GM21717 (cell line): ENCODE measurements around the gene FRMD4A.
"Not testable (repeated sequence)": the region's sequence is repeated elsewhere in the genome, so short reads cannot be mapped to it uniquely, and the experiment has no call there.

Source experiments
- ATAC-seq: cut with Tn5 transposase; IDR thresholded peaks from one replicate; pipeline ENCODE4 v1.9.1; 2021; ENCODE audit warnings: mild to moderate bottlenecking, moderate library complexity; ENCODE audit not compliant: unreplicated experiment

The FRMD4A gene

DNA sequence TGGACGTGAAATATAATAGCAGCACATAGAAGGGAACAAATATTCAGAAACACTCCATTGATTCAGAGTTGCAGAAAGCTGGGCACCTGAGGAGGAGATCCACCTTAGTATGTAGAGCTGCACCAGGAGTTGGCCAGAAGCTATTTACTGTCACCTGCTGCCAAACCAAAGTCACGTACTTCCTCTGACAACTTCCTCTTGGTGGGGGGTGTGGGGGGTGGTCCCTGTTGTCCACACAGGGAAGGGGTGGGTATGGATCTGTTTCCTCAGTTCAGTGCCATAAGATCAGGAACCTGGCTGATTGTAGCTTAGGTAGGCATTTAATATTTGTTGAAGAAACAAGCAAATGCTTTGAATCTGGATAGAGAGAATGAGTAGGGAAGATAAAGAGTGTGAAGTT, 264.6 kb downstream of the FRMD4A start:
- ATAC-seq: no peak

DNA sequence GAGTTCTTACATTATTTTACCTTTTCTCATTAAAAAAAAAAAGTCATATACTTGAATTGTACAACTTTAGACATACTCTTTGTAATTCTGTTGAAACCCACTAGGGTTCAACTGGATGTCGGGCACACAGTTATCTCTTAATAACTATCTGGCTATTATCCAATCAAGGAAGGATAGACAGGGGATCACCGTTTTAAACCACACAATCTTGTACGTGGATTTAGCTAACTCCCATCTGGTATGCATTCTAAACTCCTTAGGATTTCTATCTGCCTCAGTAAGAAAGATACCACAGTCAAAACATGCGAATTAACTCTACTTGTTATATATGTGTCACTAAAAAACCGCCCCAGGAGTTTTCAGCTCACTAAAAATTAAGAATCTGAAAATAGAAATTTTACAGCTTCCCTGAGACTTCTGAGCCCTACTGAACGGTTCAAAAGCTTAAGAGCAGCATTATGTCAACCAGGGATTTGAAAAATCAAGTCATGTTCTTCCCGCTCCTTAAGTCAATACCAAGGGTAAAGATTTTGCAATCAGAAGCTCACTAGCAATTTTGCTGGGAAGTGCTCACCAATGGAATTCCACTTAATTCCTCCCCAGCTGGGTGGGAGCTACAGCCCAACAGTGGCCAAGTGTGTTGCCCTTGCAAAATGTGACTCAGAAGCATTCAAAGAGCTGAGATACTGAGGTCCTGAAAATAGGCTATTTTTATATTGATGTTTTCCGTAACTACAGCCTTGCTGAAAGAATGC, 267.0 kb downstream of the FRMD4A start:
- no peak for ATAC-seq

DNA sequence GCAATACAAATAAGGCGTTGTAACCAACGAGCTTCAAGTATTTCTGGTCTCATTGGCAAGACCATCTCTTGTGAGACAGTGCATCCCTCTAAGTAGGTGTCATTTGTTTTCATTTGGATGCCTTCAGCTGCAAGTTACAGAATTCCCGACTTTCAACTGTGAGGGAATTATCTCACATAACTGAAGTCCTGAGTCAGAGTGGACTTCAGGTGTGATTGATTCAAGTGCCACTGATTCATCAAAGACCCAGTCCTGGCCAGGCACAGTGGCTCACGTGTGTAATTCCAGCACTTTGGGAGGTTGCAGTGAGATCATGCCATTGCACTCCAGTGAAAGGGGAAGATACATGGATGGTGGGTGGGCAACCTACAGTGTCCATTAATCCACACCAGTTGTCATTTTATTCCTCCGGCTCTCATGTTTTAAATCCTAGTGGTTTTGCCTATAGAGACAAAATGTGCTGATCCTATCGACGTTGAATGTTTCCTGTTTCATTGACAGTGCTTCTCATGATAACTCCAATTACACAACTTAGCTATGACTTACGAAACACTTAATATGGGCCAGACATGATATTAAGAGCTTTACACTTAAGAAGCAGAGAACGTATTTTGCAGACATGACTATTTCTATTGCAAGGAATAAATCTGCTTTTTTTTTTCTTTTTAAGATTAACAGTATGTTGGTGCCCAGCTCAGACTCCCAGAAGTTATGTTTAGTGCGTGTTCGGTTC, 268.0 kb downstream of the FRMD4A start:
- no peak for ATAC-seq

DNA sequence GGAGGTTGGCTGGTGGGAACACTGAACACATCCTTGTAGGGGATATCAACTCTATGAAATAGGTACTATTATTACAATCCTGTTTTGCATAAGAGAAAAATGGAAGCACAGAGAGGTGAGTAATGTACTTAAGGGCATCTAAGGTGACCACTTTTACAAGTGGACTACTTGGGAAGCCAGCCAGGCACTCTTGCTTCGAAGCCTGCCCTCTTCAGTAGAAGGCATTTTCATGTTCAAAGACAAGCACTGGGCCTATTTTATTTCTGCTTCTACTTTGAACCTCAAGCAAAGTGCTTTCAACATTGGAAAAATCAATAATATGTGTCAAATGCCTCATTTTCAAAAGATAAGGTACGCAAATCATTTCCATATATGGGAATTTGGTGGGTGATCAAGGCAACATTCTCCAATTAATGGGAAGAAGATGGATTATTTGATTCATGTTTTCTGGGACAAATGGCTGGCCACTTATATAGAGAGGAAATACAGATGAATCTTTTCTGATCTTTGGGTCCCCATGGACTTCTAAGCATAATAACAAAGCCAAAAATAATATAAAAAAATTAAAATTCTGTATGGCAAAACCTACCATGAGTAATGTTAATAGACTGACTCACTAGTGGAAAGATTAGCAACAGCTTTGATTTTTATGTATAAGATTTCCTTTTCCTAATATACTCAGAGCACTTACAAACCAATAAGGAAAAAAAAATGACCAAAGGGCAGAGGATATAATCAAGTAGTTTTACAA, 270.2 kb downstream of the FRMD4A start:
- no peak for ATAC-seq

DNA sequence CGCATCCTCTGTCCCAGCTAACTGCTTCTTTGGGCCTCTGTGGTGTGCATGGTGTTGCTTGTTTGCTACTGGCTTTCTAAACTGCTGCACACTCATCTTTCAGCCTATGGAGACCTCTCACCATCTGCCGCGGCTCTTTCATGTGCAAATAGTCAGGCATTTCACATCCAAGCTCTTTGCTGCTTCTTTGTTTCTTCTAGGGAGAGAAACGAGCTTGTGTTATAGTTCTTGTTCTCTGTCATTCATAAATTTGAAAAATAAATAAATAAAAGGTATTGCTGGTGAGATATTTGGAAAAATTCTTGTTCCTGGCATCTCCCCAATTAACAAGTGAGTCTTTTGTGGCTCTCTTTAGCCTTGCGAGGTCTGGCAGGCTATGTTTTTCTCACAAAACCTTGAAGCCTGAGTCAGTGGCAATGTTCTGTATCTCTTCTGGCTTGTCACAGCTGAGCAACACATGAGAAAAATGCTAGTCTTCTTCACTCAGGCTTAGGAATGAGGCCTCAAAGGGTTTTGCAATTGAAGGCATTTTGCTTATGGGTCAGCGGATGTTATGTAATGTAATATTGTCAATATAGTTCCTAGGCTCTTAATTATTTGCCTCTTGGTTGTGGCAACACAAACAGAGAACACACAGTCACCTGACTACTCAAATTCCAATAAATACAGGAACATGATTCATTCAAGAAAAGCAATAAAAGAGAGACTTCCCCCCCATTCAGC, 274.0 kb downstream of the FRMD4A start:
- no peak for ATAC-seq

DNA sequence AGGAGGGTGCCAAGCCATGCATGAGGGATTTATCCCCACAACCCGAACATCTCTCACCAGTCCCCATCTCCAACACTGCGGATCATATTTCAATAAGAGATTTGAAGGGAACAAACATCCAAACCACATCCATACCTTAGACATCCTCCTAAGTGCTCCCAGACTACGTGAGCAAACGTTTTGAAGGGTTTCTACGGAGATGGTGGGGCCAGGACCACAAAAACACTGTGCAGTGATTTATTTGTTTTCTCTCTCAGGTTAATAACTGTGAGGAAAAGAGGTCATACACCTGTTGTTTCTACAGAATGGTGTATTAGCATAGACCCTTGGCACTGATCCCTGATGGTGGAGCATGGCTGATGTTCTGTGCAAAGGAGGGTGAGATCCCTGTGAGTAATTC, 277.8 kb downstream of the FRMD4A start:
- no peak for ATAC-seq

DNA sequence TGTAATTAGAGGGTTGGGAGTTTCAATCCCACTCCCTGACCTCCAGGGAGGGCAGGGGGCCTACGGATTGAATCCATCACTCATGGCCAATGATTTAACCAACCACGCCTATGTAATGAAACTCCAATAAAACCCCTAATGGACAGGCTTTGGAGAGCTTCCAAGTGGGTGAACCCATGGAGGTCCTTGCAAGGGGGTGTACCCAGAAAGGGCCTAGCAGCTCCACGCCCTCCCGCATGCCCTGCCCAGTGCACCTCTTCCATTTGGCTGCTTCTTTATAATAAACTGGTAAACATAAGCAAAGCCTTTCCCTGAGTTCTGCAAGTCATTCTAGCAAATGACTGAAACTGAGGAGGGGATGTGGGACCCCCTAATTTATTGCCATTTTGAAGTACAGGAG, 280.1 kb downstream of the FRMD4A start:
- ATAC-seq: no peak

DNA sequence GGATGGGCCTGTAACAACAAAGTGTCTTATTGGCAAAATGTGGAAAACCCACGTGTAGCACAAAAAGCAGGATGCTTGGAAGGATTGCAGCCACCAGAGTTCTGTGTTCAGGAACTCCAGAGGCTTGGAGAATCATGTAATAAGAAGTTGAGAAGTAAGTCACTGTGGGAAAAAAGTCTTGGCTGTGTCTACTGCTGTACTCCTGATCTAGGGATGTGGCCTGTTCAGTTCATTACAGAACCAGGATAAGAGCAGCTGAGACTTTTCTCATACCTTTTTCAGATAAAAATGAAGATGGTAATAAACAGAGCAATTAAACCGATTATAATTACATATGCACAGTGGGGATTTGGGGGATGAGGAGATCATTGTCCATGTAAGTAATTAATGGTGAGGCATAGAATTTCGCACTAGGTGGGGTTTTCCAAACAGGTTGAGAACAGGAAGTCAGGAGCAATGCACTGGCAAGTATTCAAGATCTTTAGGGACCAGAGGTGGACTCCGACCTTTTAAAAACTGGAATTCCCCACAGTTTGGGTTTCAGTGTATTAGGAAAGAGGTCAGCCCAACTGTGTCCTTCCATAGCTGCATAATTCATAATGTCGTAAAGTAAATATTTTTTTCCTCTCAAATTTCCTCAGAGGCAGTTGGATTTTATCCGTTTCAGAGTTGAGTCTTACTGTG, 281.7 kb downstream of the FRMD4A start:
- no peak for ATAC-seq

DNA sequence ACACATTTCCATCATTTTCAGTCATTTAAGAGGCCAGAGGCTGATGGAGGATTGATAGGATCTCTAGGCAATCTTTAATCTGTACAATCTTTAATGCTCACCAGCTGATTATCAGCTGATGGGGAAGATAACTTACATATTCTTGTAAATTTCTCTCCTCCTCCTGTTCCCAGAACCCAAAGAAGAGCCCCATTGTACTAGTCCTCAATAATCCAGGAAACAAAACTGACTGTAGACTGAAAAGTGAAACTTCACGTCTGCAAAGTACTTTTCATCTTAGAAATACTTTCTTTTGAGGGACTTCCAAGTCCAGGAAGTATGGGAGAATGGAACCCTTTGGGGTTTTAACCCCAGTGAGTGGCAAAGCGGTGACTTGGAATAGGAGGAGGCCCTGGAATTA, 283.3 kb downstream of the FRMD4A start:
- ATAC-seq: no peak

DNA sequence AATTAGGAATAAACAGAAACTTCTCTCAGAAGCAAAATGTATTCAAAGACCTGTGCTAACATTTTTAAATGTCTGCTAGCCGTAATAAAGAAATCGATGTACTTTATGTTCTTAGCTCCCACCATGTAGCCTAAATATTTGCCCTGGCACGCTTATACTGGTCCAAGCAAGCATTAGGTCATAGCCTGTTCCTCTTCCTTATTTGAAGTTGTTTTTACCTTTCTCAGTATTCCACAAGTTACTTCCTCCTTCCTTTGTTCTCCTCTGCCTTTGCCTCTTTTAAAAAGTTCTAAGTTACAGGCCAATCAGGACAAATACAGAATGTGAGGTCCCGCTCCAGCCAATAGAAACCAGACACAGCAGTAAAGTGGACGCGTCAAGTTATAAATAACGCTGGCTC, 288.7 kb downstream of the FRMD4A start:
- not testable (repeated sequence) for ATAC-seq

DNA sequence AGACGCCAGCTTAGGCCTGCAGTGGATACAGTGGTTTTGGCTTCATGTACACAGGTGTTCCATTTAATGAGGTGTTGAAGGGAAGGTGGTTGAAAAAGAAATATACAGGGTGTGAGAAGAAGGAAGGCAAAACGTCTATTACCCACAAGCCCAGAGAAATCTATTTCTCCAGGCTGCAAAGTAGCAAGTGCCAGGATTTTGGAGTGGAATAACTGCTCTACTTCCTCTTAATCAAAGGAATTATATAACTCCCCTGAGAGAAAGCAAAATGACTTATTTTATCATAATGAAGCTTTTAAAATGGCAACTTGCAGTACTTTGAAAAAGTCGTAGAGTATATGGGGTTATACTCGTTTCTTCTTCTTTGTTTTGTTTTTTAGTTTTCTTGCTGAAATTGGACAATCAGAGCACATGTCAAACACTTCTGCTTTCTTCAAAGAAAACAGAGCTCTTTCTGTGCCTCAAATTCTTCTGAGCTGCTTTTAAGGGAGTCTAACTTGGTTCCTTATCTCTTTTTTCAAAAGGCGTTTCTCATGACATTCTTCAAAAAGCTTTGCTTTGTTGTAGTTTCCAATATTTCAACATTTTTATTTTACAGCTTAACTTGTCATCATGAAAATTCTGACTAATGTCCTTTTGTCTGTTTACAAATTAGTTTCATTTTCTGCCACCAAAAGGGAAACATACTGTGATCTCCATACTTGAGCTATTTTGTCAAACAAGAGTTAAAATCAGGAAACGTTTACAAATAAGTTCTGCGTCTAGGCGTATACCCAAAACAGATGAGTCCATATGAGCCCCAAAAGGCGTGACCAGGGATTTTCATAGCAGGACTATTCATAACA, 289.7 kb downstream of the FRMD4A start:
- no peak for ATAC-seq

DNA sequence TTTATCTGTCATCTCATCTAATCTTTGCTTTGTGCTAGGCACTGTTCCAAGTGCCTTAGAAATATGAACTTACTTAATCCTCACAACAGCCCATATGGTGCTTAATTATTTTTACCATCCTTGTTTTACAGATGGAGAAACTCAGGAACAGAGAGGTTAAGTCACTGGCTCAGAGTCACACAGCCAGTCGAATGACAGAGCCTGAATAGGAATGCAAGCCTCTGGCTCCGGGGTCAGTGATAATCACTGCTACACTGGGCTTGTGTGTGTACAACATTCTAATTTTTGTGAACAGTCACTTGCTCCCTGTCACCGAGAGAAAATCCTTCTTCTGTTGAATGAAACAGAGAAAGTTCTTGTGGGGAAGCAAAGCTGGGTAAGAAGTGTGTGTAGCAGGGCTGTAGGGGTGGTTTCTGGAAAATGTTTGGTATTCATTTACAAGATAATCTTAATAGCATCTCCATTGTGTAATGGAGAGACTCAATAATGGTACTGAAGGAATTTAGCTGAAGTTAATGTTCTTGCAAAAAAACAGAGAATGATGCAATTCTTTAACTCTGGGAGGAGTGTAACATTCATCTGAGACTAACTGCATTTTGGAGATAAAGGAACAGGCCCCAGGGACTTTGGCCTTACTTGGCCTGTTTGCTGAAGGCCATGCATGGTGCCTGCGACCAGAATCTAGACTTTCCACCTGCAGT, 290.6 kb downstream of the FRMD4A start:
- no peak for ATAC-seq

DNA sequence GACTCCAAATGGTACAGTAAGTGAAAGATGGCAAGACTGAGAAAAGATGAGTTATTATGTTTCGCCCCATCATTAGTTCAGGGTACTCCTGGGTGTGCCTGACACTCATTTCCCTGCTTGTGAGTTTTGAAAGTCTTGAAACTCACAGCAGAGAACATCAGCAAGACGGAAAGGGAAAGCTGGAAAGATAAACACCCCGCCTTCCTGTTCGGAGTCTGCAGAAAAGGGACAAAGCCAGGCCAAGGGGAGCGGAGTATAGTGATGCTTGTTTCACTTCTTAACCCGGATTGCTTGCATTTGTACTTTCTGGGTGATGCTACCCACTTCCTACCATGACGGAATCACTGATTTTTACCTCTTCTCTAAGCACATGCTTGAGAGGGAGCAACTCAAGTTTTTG, 294.5 kb downstream of the FRMD4A start:
- no peak for ATAC-seq

DNA sequence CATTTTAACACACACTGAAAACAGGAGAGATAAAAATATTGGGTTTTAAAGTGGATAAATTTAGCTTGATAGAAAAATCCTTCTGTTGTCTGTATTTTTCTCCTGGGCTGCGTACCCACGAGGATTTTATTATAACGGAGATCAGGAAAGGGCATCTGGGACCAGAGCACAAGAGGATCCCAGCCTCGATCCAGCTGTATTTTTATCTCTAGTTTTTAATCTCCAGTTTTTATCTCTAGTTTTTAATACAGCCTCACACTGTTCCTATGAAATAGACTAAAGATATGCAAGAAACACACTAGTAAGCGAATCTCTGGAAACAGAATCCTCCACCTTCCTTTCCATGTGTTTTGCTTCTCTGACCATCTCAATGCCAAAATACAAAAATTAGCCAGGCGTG, 295.2 kb downstream of the FRMD4A start:
- ATAC-seq: no peak

DNA sequence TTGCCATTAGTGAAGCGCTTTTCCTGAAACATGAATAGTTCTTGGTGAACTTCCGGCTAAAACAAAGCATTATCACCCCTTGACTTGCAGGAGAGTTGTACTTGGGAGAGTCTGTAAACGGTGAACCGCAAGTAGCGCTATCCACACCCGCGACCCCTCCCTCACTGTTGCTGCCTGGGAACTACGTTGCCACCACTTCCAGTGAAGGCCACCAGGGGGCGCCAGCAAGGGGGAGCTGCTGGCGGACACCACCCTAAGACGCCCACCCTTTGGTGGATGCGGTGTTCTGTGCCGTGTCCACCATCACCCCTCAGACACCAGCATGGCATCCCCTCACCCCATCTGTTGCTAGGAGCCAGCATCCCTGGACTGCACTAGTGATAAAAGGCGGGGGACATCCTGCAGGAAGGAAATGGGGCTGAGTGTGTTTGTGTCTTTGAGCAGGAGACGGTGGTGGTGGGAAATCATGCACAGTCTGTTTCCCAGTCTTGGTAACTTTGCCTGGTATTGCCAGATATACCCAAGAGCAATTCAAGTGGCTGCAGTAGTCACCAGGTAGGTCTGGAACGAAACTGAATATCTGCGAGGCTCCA, 298.2 kb downstream of the FRMD4A start:
- ATAC-seq: no peak

DNA sequence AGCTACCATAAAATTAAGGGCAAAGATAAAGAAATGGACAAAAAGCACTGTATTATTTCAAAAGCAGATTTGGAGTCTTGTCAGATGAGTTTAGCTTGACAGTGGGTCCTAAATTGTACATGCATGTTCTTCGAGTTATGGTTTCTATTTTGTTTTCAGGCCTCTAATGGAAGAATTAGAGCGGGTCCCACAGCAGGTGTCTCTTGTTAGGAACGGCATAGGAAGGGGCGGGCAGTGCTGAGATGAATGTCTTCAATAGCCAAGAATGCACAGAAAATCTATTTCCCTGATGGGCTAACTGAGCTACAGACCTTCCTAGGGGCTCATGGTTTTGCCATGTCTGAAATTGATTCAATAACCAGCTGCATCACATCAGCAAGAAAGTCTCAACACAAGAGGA, 304.4 kb downstream of the FRMD4A start:
- no peak for ATAC-seq

DNA sequence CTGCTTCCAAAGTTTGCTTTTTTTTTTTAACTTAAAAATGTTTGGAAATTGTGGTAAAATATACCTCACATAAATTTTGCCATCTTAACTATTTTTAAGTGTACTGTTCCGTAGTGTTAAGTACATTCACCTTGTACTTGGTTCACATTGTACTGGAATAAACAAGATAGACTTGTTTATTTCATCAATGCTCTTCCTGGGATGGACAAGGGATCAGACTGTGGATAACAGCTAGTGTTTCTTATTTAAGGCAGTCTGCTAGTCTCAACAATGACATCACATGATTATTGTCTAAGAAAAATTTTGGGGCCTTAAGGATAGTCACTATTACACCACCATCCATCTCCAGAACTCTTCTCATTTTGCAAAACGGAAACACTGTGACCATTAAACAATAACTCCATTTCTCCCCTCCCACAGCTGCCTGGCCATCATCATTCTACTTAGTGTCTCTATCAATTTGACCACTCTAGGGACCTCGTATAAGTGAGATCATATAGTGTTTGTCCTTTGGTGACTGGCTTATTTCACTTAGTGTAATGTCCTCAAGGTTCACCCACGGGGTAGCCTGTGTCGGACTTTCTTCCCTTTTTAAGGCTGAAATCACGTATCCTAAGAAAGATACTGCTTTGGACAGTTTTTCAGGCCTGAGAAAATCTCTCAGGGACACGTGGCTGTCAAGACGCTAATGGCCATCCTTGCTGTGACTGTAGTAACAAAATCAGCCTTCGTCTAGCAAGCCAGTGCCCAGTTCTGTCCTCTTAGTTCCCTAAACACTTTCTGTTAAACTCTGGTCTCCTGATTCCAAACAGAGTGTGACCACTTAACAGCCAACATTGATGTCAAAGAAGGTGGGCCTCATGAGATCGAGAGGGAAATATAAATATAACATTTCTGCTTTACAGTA, 305.2 kb downstream of the FRMD4A start:
- ATAC-seq: no peak
